ENCODE measurements around the gene KCNA2.

GRCh38 chr1:110570307-110570706 is 35.9 kb downstream of the KCNA2 start:
- TF ChIP-seq POLR2A (IDR thresholded peaks at IDR 0.05) (no peak), CTCF (IDR thresholded peaks at IDR 0.05) (no peak)
